Gastroesophageal sphincter (tissue), 4 donors: ENCODE data around the gene BHLHE23. TPM values are rescaled to one million over a fixed set of nuclear protein-coding genes. Genes with fewer than 3 reads are reported as not detected.

Experiments used
- ATAC-seq: fragments of 150-250 bp; one replicate; pipeline ENCODE4 v1.9.1; 2016; ENCODE audit warnings: mild to moderate bottlenecking, moderate library complexity
- H3K27ac ChIP-seq, 4 donors: fragments of 200-600 bp; sonication (generic) in 3 of 4; 1 replicate in 3 of 4; 2 replicates in 1 of 4; pipeline ENCODE4 v1.5.1; 2016 to 2019
- H3K27me3 ChIP-seq: fragments of 200-600 bp; sonication (generic); one replicate; pipeline ENCODE4 v1.5.1; 2019
- H3K36me3 ChIP-seq, 2 donors: fragments of 200-600 bp; sonication (generic); one replicate each; pipeline ENCODE4 v1.5.1; 2019; ENCODE audit warnings: control low read depth in 1 of 2
- H3K4me1 ChIP-seq, 3 donors: fragments of 200-600 bp; sonication (generic); 1 replicate in 2 of 3; 2 replicates in 1 of 3; pipeline ENCODE4 v1.5.1; 2016 to 2019; ENCODE audit warnings: control low read depth in 2 of 3
- H3K4me3 ChIP-seq, 2 donors: fragments of 200-600 bp; sonication (generic); one replicate each; pipeline ENCODE4 v1.5.1; 2019; ENCODE audit warnings: mild to moderate bottlenecking in 1 of 2, moderate library complexity in 1 of 2
- H3K9me3 ChIP-seq, 3 donors: fragments of 200-600 bp; sonication (generic); one replicate each; pipeline ENCODE4 v1.5.1; 2017 to 2019; ENCODE audit warnings: control low read depth in 2 of 3
- EP300 ChIP-seq: sonication (generic); formaldehyde crosslinking; IDR thresholded peaks from one replicate; pipeline ENCODE4 v1.6.1; 2017; ENCODE audit warnings: antibody characterized with exemption, mild to moderate bottlenecking
- POLR2A ChIP-seq, 2 donors: fragments of 450-650 bp; IDR thresholded peaks; one replicate each; pipeline ENCODE4 v1.6.1; 2017; ENCODE audit warnings: antibody characterized with exemption in 2 of 2, mild to moderate bottlenecking in 2 of 2, moderate library complexity in 1 of 2
- POLR2AphosphoS5 ChIP-seq: sonication (generic); formaldehyde crosslinking; IDR thresholded peaks from one replicate; pipeline ENCODE4 v1.6.1; 2017; ENCODE audit warnings: antibody characterized with exemption
- WGBS, 2 donors: methylation state at CpG; one replicate each; pipeline ENCODE4 v1.1.5; 2018; ENCODE audit warnings: low coverage in 1 of 2; 5-methylcytosine and 5-hydroxymethylcytosine counted together
- total RNA-seq, 4 donors: library from RNA; depleted of rRNA; stranded (reverse); fragments of >200 nt; gene quantifications; one replicate each; pipeline ENCODE4 v1.1.0, GENCODE V29; 2016
- TF ChIP-seq, protein P1 (sequence below), 4 experiments: fragments of 200-600 bp in 2 of 4; fragments of 450-650 bp in 2 of 4; sonication (generic) in 1 of 4; IDR thresholded peaks; one replicate each; pipeline ENCODE4 v1.5.1; 2017 to 2019; ENCODE audit warnings: antibody characterized with exemption in 4 of 4, mild to moderate bottlenecking in 2 of 4, moderate library complexity in 2 of 4

BHLHE23 gene
- total RNA-seq, 4 donors from 2014 or later, result not detected

- TF ChIP-seq POLR2A (IDR thresholded peaks at IDR 0.05) (no peak), POLR2AphosphoS5 (no peak), EP300 (no peak)
- TF ChIP-seq, protein P1, sequence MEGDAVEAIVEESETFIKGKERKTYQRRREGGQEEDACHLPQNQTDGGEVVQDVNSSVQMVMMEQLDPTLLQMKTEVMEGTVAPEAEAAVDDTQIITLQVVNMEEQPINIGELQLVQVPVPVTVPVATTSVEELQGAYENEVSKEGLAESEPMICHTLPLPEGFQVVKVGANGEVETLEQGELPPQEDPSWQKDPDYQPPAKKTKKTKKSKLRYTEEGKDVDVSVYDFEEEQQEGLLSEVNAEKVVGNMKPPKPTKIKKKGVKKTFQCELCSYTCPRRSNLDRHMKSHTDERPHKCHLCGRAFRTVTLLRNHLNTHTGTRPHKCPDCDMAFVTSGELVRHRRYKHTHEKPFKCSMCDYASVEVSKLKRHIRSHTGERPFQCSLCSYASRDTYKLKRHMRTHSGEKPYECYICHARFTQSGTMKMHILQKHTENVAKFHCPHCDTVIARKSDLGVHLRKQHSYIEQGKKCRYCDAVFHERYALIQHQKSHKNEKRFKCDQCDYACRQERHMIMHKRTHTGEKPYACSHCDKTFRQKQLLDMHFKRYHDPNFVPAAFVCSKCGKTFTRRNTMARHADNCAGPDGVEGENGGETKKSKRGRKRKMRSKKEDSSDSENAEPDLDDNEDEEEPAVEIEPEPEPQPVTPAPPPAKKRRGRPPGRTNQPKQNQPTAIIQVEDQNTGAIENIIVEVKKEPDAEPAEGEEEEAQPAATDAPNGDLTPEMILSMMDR (IDR thresholded peaks at IDR 0.05), result no peak
- no peaks in the 10 kb centered on the region for H3K36me3 ChIP-seq
- H3K4me1 ChIP-seq, result peaks cover 0 to 15% (median 5%) of the 10 kb centered on the region in 3 donors
- no peaks in the 10 kb centered on the region for H3K9me3 ChIP-seq
- no peak overlapping the region for H3K4me3 ChIP-seq
- WGBS, 2 donors, result 48 to 49% methylated on average over 2 to 4 of the region's 10 CpGs
- no peak for ATAC-seq
- H3K27ac ChIP-seq, result no peak overlapping the region
- H3K27me3 ChIP-seq, result peaks cover 100% of the 10 kb centered on the region
Measured at GRCh38 chr20:62975251-62975760, 31.5 kb downstream of the BHLHE23 start.

DNA sequence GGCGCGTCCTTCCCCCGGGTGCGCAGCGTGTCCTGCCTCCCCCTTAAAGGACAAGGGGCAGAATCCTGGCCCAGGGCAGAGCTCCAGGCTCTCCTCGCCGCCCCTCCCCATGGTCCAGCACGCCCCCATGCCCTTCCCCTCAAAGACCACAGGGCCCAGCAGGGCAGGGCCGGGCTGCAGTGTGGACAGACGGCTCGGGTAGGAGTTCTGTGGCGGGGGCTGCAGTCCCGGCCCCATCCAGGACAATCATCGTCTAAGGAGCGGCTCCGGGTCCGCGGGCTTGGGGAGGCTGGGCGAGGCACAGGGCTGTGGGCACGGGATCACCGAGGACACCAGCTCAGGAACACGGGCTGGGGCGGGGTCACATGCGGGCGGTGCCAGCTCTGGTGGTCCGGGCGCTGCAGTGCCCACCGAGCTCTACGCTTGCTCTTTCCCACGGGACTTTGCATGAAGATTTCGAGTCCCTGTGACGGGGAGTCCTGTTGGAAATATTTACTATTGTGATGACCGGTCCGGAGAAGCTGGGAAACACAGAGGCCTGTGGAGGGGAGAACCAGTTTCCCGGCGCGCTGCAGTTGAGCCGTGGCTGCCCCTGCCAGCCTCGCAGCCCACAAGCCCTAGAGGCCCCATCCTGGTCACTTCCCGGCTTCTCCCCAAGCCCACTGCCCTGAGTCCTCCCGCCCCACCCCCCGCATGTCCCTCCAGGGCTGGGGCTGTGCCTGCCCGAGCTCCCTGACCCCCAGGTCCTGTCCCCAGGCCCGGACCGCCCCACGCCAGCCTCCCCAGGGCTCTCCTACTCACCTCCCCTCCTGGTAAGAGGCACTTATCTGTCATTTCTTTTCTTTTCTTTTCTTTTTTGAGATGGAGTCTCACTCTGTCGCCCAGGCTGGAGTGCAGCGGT lies 33.7 kb downstream of the BHLHE23 start:
- Histone ChIP-seq H3K4me3 (peak overlapping the region in 1 of 2 donors; percentile 40), H3K9me3 (no peaks in the 10 kb centered on the region), H3K36me3 (no peaks in the 10 kb centered on the region), H3K4me1 (peaks cover 0 to 15% (median 5%) of the 10 kb centered on the region in 3 donors), H3K27ac (no peak overlapping the region), H3K27me3 (peaks cover 96% of the 10 kb centered on the region)
- WGBS, 2 donors, result 30 to 37% methylated on average over 2 to 3 of the region's 48 CpGs
- TF ChIP-seq, protein P1 (IDR thresholded peaks at IDR 0.05), result no peak
- no peak for TF ChIP-seq EP300
- no peak for TF ChIP-seq POLR2AphosphoS5
- TF ChIP-seq POLR2A (IDR thresholded peaks at IDR 0.05), result no peak
- ATAC-seq, result peak; percentile 4

- TF ChIP-seq, protein P1 (IDR thresholded peaks at IDR 0.05), result peak in 3 of 4 experiments; percentile 91 to 94 (median 92)
- no peak for TF ChIP-seq EP300
- H3K27ac ChIP-seq, result no peak overlapping the region
- H3K4me1 ChIP-seq, result peaks cover 0 to 15% (median 5%) of the 10 kb centered on the region in 3 donors
- H3K36me3 ChIP-seq, result no peaks in the 10 kb centered on the region
- ATAC-seq, result peak; percentile 91
- 10 to 31% methylated on average over 4 to 20 of the region's 38 CpGs for WGBS, 2 donors
- H3K27me3 ChIP-seq, result peaks cover 87% of the 10 kb centered on the region
- no peaks in the 10 kb centered on the region for H3K9me3 ChIP-seq
- peak overlapping the region in 1 of 2 donors; percentile 40 for H3K4me3 ChIP-seq
Measured at GRCh38 chr20:62971950-62972844, 34.6 kb downstream of the BHLHE23 start.

DNA sequence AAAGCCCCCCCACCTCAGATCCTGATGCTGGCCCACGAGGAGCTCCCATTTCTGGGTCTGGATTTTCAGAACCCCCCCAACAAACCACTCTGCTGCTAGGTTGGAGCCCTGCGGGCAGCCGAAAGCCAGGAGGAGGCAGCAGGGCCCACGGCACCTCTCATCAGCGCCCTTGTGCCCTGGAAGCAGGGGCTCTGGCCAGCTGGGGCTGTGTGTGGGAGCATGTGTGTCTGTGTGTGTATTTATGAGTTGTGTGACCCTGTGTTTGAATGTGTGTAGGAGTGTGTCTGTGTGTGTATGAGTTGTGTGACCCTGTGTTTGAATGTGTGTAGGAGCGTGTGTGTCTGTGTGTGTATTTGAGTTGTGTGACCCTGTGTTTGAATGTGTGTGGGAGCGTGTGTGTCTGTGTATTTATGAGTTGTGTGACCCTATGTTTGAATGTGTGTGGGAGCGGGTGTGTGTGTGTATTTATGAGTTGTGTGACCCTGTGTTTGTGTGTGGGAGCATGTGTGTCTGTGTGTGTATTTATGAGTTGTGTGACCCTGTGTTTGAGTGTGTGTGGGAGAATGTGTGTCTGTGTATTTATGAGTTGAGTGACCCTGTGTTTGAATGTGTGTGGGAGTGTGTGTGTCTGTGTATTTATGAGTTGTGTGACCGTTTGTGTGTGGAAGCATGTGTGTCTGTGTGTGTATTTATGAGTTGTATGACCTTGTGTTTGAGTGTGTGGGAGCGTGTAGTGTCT lies 35.4 kb downstream of the BHLHE23 start:
- 56 to 66% methylated on average over 2 to 4 of the region's 10 CpGs for WGBS, 2 donors
- ATAC-seq, result no peak
- H3K27ac ChIP-seq, result no peak overlapping the region
- H3K27me3 ChIP-seq, result peaks cover 78% of the 10 kb centered on the region
- H3K4me3 ChIP-seq, result no peak overlapping the region
- H3K4me1 ChIP-seq, result peaks cover 0 to 15% (median 5%) of the 10 kb centered on the region in 3 donors
- H3K36me3 ChIP-seq, result no peaks in the 10 kb centered on the region
- no peak for TF ChIP-seq POLR2AphosphoS5
- no peak for TF ChIP-seq POLR2A (IDR thresholded peaks at IDR 0.05)
- no peak for TF ChIP-seq EP300
- TF ChIP-seq, protein P1 (IDR thresholded peaks at IDR 0.05), result no peak
- no peaks in the 10 kb centered on the region for H3K9me3 ChIP-seq
